Astrocyte (in vitro differentiated cells and primary cell): ENCODE measurements around the gene INHBE. TPM values are rescaled to one million over a fixed set of nuclear protein-coding genes. Genes with fewer than 3 reads are reported as not detected.

Source experiments
- DNase-seq: peaks from one replicate; pipeline ENCODE4 v3.0.0-alpha.2; 2010; ENCODE audit warnings: low read depth
- FAIRE-seq: peaks from 2 replicates; lab custom pipeline; 2011; peaks lifted over from hg19 to GRCh38; lab: Jason Lieb, UNC
- H2AFZ ChIP-seq: 2 replicates; pipeline ENCODE4 v1.6.0; 2012; ENCODE audit warnings: low read depth, low read length, inconsistent platforms
- H3K27ac ChIP-seq: 2 replicates; pipeline ENCODE4 v1.5.1; 2011; ENCODE audit warnings: low read depth, low read length, inconsistent platforms
- H3K27me3 ChIP-seq: 2 replicates; pipeline ENCODE4 v1.6.0; 2011; ENCODE audit warnings: low read length, inconsistent platforms; ENCODE audit not compliant: insufficient read depth
- H3K36me3 ChIP-seq: 2 replicates; pipeline ENCODE4 v1.5.1; 2011; ENCODE audit warnings: low read length, inconsistent platforms; ENCODE audit not compliant: insufficient read depth
- H3K4me1 ChIP-seq: 2 replicates; pipeline ENCODE4 v1.5.1; 2011; ENCODE audit warnings: low read length, inconsistent platforms; ENCODE audit not compliant: insufficient read depth
- H3K4me2 ChIP-seq: 2 replicates; pipeline ENCODE4 v1.6.0; 2012; ENCODE audit warnings: low read length, inconsistent platforms
- H3K4me3 ChIP-seq: 2 replicates; pipeline ENCODE4 v1.5.1; 2011; ENCODE audit warnings: low read depth, mild to moderate bottlenecking, low read length, inconsistent platforms; ENCODE audit not compliant: insufficient read depth
- H3K79me2 ChIP-seq: 2 replicates; pipeline ENCODE4 v1.6.0; 2012; ENCODE audit warnings: mild to moderate bottlenecking, low read length, inconsistent platforms; ENCODE audit not compliant: insufficient read depth
- H3K9ac ChIP-seq: 2 replicates; pipeline ENCODE4 v1.6.0; 2012; ENCODE audit warnings: mild to moderate bottlenecking, low read length, inconsistent platforms
- H3K9me3 ChIP-seq: 2 replicates; pipeline ENCODE4 v1.5.1; 2012; ENCODE audit warnings: low read depth, mild to moderate bottlenecking, low read length, inconsistent platforms; ENCODE audit not compliant: insufficient read depth
- H4K20me1 ChIP-seq: 2 replicates; pipeline ENCODE4 v1.6.0; 2012; ENCODE audit warnings: low read length, inconsistent platforms; ENCODE audit not compliant: insufficient read depth
- H3K27ac Mint-ChIP-seq: one replicate; pipeline ENCODE4 v1.8.0; 2021; ENCODE audit warnings: mild to moderate bottlenecking, mixed read lengths; ENCODE audit not compliant: unreplicated experiment
- H3K27me3 Mint-ChIP-seq: one replicate; pipeline ENCODE4 v1.8.0; 2021; ENCODE audit warnings: low read depth, mixed read lengths; ENCODE audit not compliant: unreplicated experiment
- H3K36me3 Mint-ChIP-seq: one replicate; pipeline ENCODE4 v1.8.0; 2021; ENCODE audit warnings: low read depth, mixed read lengths; ENCODE audit not compliant: unreplicated experiment
- H3K4me1 Mint-ChIP-seq: one replicate; pipeline ENCODE4 v1.8.0; 2021; ENCODE audit warnings: low read depth, mixed read lengths; ENCODE audit not compliant: unreplicated experiment
- H3K4me3 Mint-ChIP-seq: one replicate; pipeline ENCODE4 v1.8.0; 2021; ENCODE audit warnings: mild to moderate bottlenecking, moderate library complexity, mixed read lengths; ENCODE audit not compliant: unreplicated experiment
- H3K9me3 Mint-ChIP-seq: one replicate; pipeline ENCODE4 v1.8.0; 2021; ENCODE audit warnings: mild to moderate bottlenecking, mixed read lengths; ENCODE audit not compliant: unreplicated experiment
- EZH2 ChIP-seq: IDR thresholded peaks from 2 replicates; pipeline ENCODE4 v1.6.1; 2012; ENCODE audit warnings: mild to moderate bottlenecking, low read length, inconsistent platforms; ENCODE audit not compliant: insufficient read depth
- total RNA-seq: library from RNA; stranded (reverse); gene quantifications from 2 replicates; pipeline ENCODE4 v1.2.1, GENCODE V29; 2021
- TF ChIP-seq, protein P1 (sequence below): IDR thresholded peaks from 2 replicates; pipeline ENCODE4 v1.5.1; 2011; ENCODE audit warnings: low read depth, mild to moderate bottlenecking, inconsistent platforms, low read length, moderate library complexity; ENCODE audit not compliant: insufficient read depth

INHBE gene
- total RNA-seq, 1 donor from 2014 or later: 24.6 TPM

DNA sequence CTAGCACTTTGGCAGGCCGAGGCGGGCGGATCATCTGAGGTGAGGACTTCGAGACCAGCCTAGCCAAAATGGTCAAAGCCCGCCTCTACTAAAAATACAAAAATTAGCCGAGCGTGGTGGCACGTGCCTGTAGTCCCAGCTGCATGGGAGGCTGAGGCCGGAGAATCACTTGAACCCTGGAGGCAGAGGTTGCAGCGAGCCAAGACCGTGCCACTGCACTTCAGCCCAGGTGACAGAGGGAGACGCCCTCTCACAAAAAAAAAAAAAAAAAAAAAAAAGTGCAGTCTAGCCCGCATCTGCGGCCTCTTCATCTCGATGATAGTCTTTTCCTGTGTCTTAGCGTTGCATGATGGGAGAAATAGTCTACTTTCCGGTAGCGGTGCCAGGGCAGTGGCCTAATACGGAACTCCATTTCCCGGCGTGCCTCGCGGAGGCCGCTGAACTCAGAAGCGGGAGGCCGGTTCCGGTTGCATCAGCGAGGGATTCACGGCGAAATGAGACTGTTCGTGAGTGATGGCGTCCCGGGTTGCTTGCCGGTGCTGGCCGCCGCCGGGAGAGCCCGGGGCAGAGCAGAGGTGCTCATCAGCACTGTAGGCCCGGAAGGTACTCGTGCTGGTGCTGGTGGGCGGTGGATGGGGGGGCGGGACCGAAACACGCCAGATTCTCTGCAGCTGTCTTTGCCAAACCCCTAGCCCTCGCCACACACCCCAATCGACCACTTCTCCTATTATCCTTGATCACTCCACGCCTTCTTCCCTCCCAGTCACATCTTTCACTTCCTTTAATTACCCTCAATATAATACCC is 32.7 kb downstream of the INHBE start, which contains the start of gene MARS1:
Gene MARS1 (plus strand): TSS at position 472 of the 805 bp plus-strand sequence. CDS start 23 bp downstream, at position 495.
- Histone ChIP-seq H3K27ac (peak within 1 kb of the TSS; percentile 76), H2AFZ (peak within 1 kb of the TSS; percentile 71)
- H3K4me3 Mint-ChIP-seq: peak within 1 kb of the TSS; percentile 93

DNA sequence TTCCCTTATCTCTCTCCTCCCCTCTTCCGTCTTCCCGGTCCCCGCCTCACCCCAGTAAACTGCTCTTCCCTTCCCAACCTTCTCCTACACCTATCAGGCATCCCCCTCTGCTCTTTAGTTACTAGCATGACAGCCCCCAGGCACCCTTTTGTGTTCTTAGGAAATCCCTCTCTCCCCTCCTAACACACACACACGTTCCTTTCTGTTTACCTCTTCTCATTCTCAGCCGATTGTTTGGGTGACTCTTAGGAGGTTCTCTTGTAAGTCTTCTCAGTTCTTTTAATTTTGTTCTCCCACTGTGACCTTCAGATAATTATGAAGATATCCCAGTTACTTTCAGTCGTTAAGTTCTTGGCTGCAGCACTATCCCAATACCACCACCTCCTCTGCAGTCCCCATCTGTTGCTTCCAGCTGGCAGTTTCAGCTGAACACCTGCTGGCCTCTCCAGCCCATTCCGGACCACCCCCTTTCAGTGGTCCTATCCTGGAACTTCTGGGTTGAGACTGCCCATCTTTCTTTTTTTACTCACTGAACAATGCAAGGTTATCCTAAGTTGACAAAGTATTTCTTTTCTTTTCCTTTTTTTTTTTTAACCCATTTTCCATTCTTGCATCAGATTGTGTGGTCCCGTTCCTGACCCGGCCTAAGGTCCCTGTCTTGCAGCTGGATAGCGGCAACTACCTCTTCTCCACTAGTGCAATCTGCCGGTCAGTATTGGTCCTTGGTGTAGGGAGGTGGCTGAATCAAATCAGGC is 33.5 kb downstream of the INHBE start:
- Histone ChIP-seq H3K27me3 (no peaks in the 10 kb centered on the region), H3K79me2 (peaks cover 38% of the 10 kb centered on the region), H3K4me2 (peak overlapping the region; percentile 98), H3K27ac (peak overlapping the region; percentile 76), H3K4me3 (peak overlapping the region; percentile 87), H3K4me1 (peaks cover 12% of the 10 kb centered on the region), H4K20me1 (peaks cover 36% of the 10 kb centered on the region), H2AFZ (peak overlapping the region; percentile 71), H3K9ac (peak overlapping the region; percentile 97), H3K36me3 (peaks cover 28% of the 10 kb centered on the region), H3K9me3 (no peaks in the 10 kb centered on the region)
- TF ChIP-seq, protein P1, sequence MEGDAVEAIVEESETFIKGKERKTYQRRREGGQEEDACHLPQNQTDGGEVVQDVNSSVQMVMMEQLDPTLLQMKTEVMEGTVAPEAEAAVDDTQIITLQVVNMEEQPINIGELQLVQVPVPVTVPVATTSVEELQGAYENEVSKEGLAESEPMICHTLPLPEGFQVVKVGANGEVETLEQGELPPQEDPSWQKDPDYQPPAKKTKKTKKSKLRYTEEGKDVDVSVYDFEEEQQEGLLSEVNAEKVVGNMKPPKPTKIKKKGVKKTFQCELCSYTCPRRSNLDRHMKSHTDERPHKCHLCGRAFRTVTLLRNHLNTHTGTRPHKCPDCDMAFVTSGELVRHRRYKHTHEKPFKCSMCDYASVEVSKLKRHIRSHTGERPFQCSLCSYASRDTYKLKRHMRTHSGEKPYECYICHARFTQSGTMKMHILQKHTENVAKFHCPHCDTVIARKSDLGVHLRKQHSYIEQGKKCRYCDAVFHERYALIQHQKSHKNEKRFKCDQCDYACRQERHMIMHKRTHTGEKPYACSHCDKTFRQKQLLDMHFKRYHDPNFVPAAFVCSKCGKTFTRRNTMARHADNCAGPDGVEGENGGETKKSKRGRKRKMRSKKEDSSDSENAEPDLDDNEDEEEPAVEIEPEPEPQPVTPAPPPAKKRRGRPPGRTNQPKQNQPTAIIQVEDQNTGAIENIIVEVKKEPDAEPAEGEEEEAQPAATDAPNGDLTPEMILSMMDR: no peak
- no peak for TF ChIP-seq EZH2
- Mint-ChIP-seq H3K4me3 (peak overlapping the region; percentile 93), H3K36me3 (peaks cover 22% of the 10 kb centered on the region), H3K27me3 (no peaks in the 10 kb centered on the region), H3K27ac (peak overlapping the region; percentile 92), H3K4me1 (peaks cover 16% of the 10 kb centered on the region), H3K9me3 (no peaks in the 10 kb centered on the region)
- FAIRE-seq (no peak), DNase-seq (peak; percentile 12)

More for the DNA sequence above, 32.7 kb downstream of the INHBE start, which contains the start of gene MARS1:
- no peaks in the 10 kb centered on the region for H3K9me3 ChIP-seq
- peak within 1 kb of the TSS; percentile 97 for H3K9ac ChIP-seq
- FAIRE-seq (no peak), DNase-seq (peak; percentile 92)
- peaks cover 16% of the 10 kb centered on the region for H3K4me1 ChIP-seq
- H3K27me3 ChIP-seq: no peaks in the 10 kb centered on the region
- H3K27ac Mint-ChIP-seq: peak within 1 kb of the TSS; percentile 92
- peaks cover 23% of the 10 kb centered on the region for H3K4me1 Mint-ChIP-seq
- no peaks in the 10 kb centered on the region for H3K9me3 Mint-ChIP-seq
- TF ChIP-seq EZH2: no peak
- TF ChIP-seq, protein P1: no peak
- peaks cover 36% of the 10 kb centered on the region for H3K79me2 ChIP-seq
- peak within 1 kb of the TSS; percentile 87 for H3K4me3 ChIP-seq
- peaks cover 19% of the 10 kb centered on the region for H3K36me3 Mint-ChIP-seq
- H3K36me3 ChIP-seq: peaks cover 25% of the 10 kb centered on the region
- peak within 1 kb of the TSS; percentile 98 for H3K4me2 ChIP-seq
- H3K27me3 Mint-ChIP-seq: no peaks in the 10 kb centered on the region
- peaks cover 33% of the 10 kb centered on the region for H4K20me1 ChIP-seq
